Sigmoid colon (tissue), 7 donors: Measurements from ENCODE around the gene AP1M2. TPM values are rescaled to one million over a fixed set of nuclear protein-coding genes. Genes with fewer than 3 reads are reported as not detected.

Experiments
- DNase-seq: peaks from one replicate; pipeline ENCODE4 v3.0.0-alpha.2; 2019
- H3K27ac ChIP-seq, 4 donors: fragments of 200-600 bp; sonication (generic); one replicate each; pipeline ENCODE4 v1.5.1; 2016 to 2019; ENCODE audit warnings: mild to moderate bottlenecking in 1 of 4
- H3K27me3 ChIP-seq, 3 donors: fragments of 200-600 bp; sonication (generic); one replicate each; pipeline ENCODE4 v1.5.1; 2019; ENCODE audit warnings: mild to moderate bottlenecking in 1 of 3
- H3K36me3 ChIP-seq, 4 donors: fragments of 200-600 bp; sonication (generic); one replicate each; pipeline ENCODE4 v1.5.1; 2016 to 2019
- H3K4me1 ChIP-seq, 4 donors: fragments of 200-600 bp; sonication (generic); one replicate each; pipeline ENCODE4 v1.5.1; 2017 to 2019
- H3K4me3 ChIP-seq, 4 donors: fragments of 200-600 bp; sonication (generic); one replicate each; pipeline ENCODE4 v1.5.1; 2017 to 2019; ENCODE audit warnings: mild to moderate bottlenecking in 2 of 4, moderate library complexity in 1 of 4
- H3K9me3 ChIP-seq, 4 donors: fragments of 200-600 bp in 3 of 4; sonication (generic) in 3 of 4; one replicate each; pipeline versions ENCODE4 v1.5.1 to v1.6.1; 2013 to 2019
- CTCF ChIP-seq, 4 experiments: fragments of 450-650 bp in 3 of 4; fragments of 200-600 bp in 1 of 4; IDR thresholded peaks; one replicate each; pipeline ENCODE4 v1.5.1; 2016 to 2019; ENCODE audit warnings: antibody characterized with exemption in 4 of 4, mild to moderate bottlenecking in 3 of 4, moderate library complexity in 2 of 4
- EP300 ChIP-seq, 4 donors: sonication (generic); formaldehyde crosslinking; IDR thresholded peaks; one replicate each; pipeline ENCODE4 v1.6.1; 2017; ENCODE audit warnings: antibody characterized with exemption in 4 of 4
- POLR2A ChIP-seq, 2 donors: fragments of 450-650 bp; IDR thresholded peaks; one replicate each; pipeline ENCODE4 v1.6.1; 2016; ENCODE audit warnings: antibody characterized with exemption in 2 of 2, mild to moderate bottlenecking in 2 of 2, moderate library complexity in 2 of 2
- POLR2AphosphoS5 ChIP-seq, 4 donors: sonication (generic); formaldehyde crosslinking; IDR thresholded peaks; one replicate each; pipeline ENCODE4 v1.6.1; 2017; ENCODE audit warnings: antibody characterized with exemption in 4 of 4
- WGBS, 2 donors: extraction: QIAGEN DNeasy Blood & Tissue Kit; methylation state at CpG; one replicate each; pipeline ENCODE4 v1.1.7; 2013; 5-methylcytosine and 5-hydroxymethylcytosine counted together
- intact Hi-C: fragments of 100-400 bp; cut with DNase I; formaldehyde crosslinking; loops from one replicate; pipeline ENCODE4 v1.15.1; 2023
- polyA plus RNA-seq, 3 donors: library from polyadenylated mRNA; stranded (reverse); fragments of 200-250 nt; gene quantifications; one replicate each; pipeline ENCODE4 v1.2.3, GENCODE V29; 2013
- total RNA-seq, 4 donors: library from RNA; depleted of rRNA; stranded (reverse); fragments of >200 nt; gene quantifications; one replicate each; pipeline ENCODE4 v1.1.0, GENCODE V29; 2016
- donor health status: healthy with polysubstance abuse.
- donor health status: Bipolar disorder and iron deficiency.
- donor health status: healthy.

AP1M2 gene
- total and polyA plus RNA-seq, 7 donors = 1.1 to 178 (median 95.8) TPM; not detected in 2

- intact Hi-C loops = no loop called here
- 82 to 91% methylated on average over 9 of the region's 9 CpGs for WGBS, 2 donors
- Histone ChIP-seq H3K9me3 (no peaks in the 10 kb centered on the region), H3K4me1 (peaks cover 0 to 7% (median 3%) of the 10 kb centered on the region in 4 donors), H3K27me3 (peaks cover 0 to 20% (median 17%) of the 10 kb centered on the region in 3 donors), H3K27ac (no peak overlapping the region), H3K36me3 (no peaks in the 10 kb centered on the region), H3K4me3 (no peak overlapping the region)
- DNase-seq = no peak
- no peak for TF ChIP-seq POLR2AphosphoS5 (IDR thresholded peaks at IDR 0.05)
- TF ChIP-seq CTCF (IDR thresholded peaks at IDR 0.05) = no peak
- no peak for TF ChIP-seq EP300 (IDR thresholded peaks at IDR 0.05)
- no peak for TF ChIP-seq POLR2A (IDR thresholded peaks at IDR 0.05)
These were observed 3.9 kb downstream of the AP1M2 start for GRCh38 chr19:10583036-10583776.

GRCh38 chr19:10582091-10582490, 5.0 kb downstream of the AP1M2 start:
- H3K27me3 ChIP-seq = peaks cover 0 to 13% (median 8%) of the 10 kb centered on the region in 3 donors
- no peak for TF ChIP-seq CTCF (IDR thresholded peaks at IDR 0.05)
- TF ChIP-seq POLR2AphosphoS5 (IDR thresholded peaks at IDR 0.05) = no peak
- no peak for TF ChIP-seq EP300 (IDR thresholded peaks at IDR 0.05)
- no peak for TF ChIP-seq POLR2A (IDR thresholded peaks at IDR 0.05)
- no peak overlapping the region for H3K27ac ChIP-seq
- WGBS, 2 donors = 90 to 95% methylated on average over 13 of the region's 13 CpGs
- H3K4me3 ChIP-seq = no peak overlapping the region
- no peak for DNase-seq
- no peaks in the 10 kb centered on the region for H3K36me3 ChIP-seq
- intact Hi-C loops = no loop called here
- H3K9me3 ChIP-seq = no peaks in the 10 kb centered on the region
- H3K4me1 ChIP-seq = peaks cover 0 to 7% (median 3%) of the 10 kb centered on the region in 4 donors

- Histone ChIP-seq H3K9me3 (no peaks in the 10 kb centered on the region), H3K4me1 (peaks cover 0 to 7% (median 3%) of the 10 kb centered on the region in 4 donors), H3K36me3 (no peaks in the 10 kb centered on the region), H3K27me3 (peaks cover 0 to 6% (median 0%) of the 10 kb centered on the region in 3 donors), H3K4me3 (no peak overlapping the region), H3K27ac (no peak overlapping the region)
- 33 to 35% methylated on average over 31 of the region's 31 CpGs for WGBS, 2 donors
- DNase-seq = peak; percentile 93
- intact Hi-C loops = loop anchor here (1.0 kb wide), 1 partner anchor 63 kb away; no protein-coding TSS in a partner anchor
- TF ChIP-seq POLR2A (IDR thresholded peaks at IDR 0.05) (no peak), CTCF (IDR thresholded peaks at IDR 0.05) (peak; percentile 95 to 99 (median 99)), POLR2AphosphoS5 (IDR thresholded peaks at IDR 0.05) (no peak), EP300 (IDR thresholded peaks at IDR 0.05) (no peak)
These were observed 6.0 kb downstream of the AP1M2 start for GRCh38 chr19:10580979-10581631.

- DNase-seq = no peak
- no peak overlapping the region for H3K27ac ChIP-seq
- no peak overlapping the region for H3K4me3 ChIP-seq
- H3K36me3 ChIP-seq = no peaks in the 10 kb centered on the region
- peaks cover 0 to 7% (median 3%) of the 10 kb centered on the region in 4 donors for H3K4me1 ChIP-seq
- no peak for TF ChIP-seq EP300 (IDR thresholded peaks at IDR 0.05)
- intact Hi-C loops = no loop called here
- peaks cover 0 to 6% (median 0%) of the 10 kb centered on the region in 3 donors for H3K27me3 ChIP-seq
- WGBS, 2 donors = 81 to 97% methylated on average over 6 of the region's 6 CpGs
- H3K9me3 ChIP-seq = no peaks in the 10 kb centered on the region
These were observed 9.2 kb downstream of the AP1M2 start for GRCh38 chr19:10577951-10578350.

- 88 to 93% methylated on average over 6 of the region's 6 CpGs for WGBS, 2 donors
- H3K4me3 ChIP-seq = no peak overlapping the region
- TF ChIP-seq POLR2AphosphoS5 (IDR thresholded peaks at IDR 0.05) = no peak
- no peak for TF ChIP-seq CTCF (IDR thresholded peaks at IDR 0.05)
- TF ChIP-seq EP300 (IDR thresholded peaks at IDR 0.05) = no peak
- TF ChIP-seq POLR2A (IDR thresholded peaks at IDR 0.05) = no peak
- H3K27ac ChIP-seq = no peak overlapping the region
- peaks cover 0 to 10% (median 4%) of the 10 kb centered on the region in 4 donors for H3K4me1 ChIP-seq
- no peak for DNase-seq
- H3K9me3 ChIP-seq = no peaks in the 10 kb centered on the region
- peaks cover 0 to 6% (median 0%) of the 10 kb centered on the region in 3 donors for H3K27me3 ChIP-seq
- no peaks in the 10 kb centered on the region for H3K36me3 ChIP-seq
- intact Hi-C loops = no loop called here
These were observed 11.9 kb downstream of the AP1M2 start for GRCh38 chr19:10575011-10575716.
